HL-60/S4 treated with phorbol 12-myristate 13-acetate at 8.2 ng/mL for 4 days and 3 days (cell line): ENCODE data around the gene TSPAN14.

Experiments
- in situ Hi-C: fragments of 300-500 bp; cut with MboI; formaldehyde crosslinking; loops from 2 replicates; pipeline ENCODE4 v1.15.0; 2022; ENCODE audit warnings: low sequenced_read_pairs

TSPAN14 gene

DNA sequence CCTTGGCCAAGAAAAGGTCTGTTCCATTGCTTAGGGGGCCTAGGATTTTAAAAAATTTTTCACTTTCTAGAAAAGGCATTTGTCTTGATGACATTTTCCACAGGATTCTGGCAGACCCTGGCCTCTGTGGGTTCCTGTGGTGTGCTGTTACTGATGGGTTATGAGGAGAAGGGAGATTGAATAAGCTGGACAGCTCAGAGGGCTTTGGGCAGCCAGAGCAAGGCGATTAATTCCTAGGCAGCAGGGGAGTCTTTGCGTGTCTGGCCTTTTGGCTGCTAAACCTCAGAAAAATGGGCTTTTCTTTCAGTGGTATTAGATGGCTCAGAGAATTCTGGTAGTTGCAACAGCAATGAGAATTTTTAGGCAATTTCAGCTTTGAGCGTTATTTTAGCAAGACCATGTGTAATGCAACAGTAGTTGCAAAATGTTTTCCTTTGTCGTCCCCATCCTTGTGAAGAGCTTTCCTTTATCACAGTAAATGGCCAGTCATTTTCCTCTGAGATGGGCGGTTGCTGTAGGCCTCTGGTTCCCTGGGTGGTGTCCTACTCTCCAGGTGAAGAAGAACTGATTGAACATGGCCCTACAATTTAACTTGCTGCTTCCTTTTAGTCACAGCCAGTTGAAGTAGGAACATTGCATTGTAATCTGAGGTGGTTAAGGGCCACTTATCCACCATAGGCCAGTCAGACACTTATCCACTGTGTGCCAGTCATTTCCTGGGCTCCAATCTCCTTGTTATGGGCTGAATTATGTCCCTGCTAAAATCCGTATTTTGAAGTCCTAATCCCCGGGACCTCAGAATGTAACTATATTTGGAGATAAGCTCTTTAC lies 126.7 kb downstream of the TSPAN14 start:
- in situ Hi-C loops: no loop called here

DNA sequence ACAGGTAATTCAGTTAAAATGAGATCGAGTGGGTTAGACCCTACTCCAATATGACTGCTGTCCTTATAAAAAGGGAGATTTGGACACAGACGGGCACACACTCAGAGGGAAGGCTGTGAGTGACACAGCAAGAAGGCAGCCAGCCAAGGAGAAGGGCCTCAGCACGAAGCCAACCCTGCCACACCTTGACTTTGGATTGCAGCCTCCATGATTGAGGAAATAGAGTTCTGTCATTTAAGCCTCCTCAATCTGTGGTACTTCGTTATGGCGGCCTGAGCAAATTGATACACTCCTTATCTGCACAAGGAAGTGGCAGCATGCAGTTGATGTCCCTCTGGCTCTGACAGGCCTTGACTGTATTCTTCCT lies 127.3 kb downstream of the TSPAN14 start:
- in situ Hi-C loops: no loop called here

- in situ Hi-C loops: no loop called here
Measured at GRCh38 chr10:80582286-80582960, 128.3 kb downstream of the TSPAN14 start.
